ENCODE data around the gene ALS2. TPM values are rescaled to one million over a fixed set of nuclear protein-coding genes. Genes with fewer than 3 reads are reported as not detected.
A peak's percentile ranks its signal among the peaks of the same experiment; 100 is the strongest.

Gene ALS2
- total RNA-seq, 1 experiment from 2014 or later, result 22.0 TPM

DNA sequence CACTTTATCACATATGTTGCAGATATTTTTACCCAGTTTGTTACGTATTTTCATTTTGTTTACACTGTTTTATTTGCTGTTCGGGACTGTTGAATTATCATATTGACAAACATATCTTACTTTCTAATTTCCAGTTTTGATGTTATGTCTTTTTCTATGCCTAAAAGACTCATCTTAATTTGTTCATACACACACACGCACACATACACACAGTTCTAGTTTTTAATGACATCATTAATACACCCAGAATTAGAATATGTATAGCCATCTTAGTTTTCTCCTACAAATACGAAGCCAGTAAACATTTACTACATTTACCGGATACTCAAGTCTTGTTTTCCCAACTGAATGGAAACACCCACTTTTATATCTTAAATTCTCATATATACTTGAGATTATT is 29.2 kb downstream of the ALS2 start:
- no peak overlapping the region for H3K4me3 ChIP-seq
- H3K36me3 ChIP-seq, result peaks cover under 1% of the 10 kb centered on the region; the same call in 1 of the 2 replicates
- no peaks in the 10 kb centered on the region for H3K4me1 ChIP-seq
- no peak for DNase-seq
- no peaks in the 10 kb centered on the region for H3K27me3 ChIP-seq
- H3K27ac ChIP-seq, result no peak overlapping the region
- H3K9me3 ChIP-seq (replicated peaks), result no peaks in the 10 kb centered on the region

DNA sequence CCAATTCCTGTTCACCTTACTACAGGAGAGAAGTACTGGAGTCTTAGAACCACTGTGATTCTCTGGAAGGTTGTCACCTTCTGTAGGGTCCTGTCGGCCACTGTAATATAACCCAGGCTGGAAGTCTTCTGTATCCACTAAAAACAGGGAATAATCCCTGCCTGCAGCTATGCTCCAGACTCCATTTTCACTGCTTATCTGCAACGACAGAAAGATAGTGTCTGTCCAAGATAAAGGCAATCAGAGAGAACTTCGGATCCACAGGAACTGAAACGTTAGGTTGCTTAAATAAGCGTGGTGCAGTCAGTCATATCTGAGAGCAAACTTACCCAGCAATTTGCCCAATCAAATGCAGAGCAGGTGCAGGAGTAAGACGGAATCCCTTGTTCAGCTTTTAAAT is 34.2 kb downstream of the ALS2 start:
- no peak overlapping the region for H3K4me3 ChIP-seq
- H3K36me3 ChIP-seq, result peaks cover 10% of the 10 kb centered on the region
- no peak overlapping the region for H3K27ac ChIP-seq
- H3K27me3 ChIP-seq, result no peaks in the 10 kb centered on the region
- no peak for DNase-seq
- H3K9me3 ChIP-seq (replicated peaks), result no peaks in the 10 kb centered on the region
- no peaks in the 10 kb centered on the region for H3K4me1 ChIP-seq

DNA sequence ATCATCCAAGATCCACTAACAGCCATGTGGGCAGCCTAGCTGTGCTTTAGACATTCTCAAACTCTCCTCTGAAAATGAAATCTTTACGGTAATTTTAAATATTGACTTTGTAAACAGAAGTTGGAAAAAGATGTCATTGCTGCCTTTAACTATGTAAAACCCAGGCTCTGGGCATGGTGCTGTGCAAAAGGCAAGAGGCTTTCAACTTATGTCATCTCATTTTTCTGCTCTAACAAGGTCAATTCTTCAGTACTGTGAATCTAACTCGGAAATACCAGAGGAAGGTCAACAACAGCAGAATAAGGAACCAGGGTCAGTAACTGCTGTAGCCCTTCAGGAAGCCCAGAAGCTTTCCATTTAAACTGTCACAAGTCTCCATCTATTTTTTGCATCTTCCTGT is 45.2 kb downstream of the ALS2 start:
- Histone ChIP-seq H3K27ac (no peak overlapping the region), H3K9me3 (replicated peaks) (no peaks in the 10 kb centered on the region; the same call in 1 of the 2 replicates), H3K27me3 (no peaks in the 10 kb centered on the region), H3K4me3 (no peak overlapping the region), H3K36me3 (peaks cover 14% of the 10 kb centered on the region), H3K4me1 (peaks cover 5% of the 10 kb centered on the region; the same call in 1 of the 2 replicates)
- no peak for DNase-seq

DNA sequence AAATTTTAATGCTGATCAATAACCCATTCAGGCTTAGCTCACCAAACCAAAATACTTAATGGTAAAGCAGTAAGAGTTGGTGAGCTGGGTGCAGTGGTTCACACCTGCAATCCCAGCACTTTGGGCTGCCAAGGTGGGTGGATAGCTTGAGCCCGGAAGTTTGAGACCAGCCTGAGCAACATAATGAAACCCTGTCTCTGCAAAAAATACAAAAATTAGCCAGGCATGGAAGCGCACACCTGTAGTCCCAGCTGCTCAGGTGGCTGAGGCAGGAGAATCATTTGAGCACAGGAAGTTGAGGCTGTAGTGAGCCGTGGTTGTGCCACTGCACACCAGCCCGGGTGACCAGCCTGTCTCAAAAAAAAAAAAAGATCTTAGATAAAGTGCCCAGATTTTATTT is 46.6 kb downstream of the ALS2 start:
- H3K4me1 ChIP-seq, result peaks cover 5% of the 10 kb centered on the region; the same call in 1 of the 2 replicates
- DNase-seq, result no peak
- peaks cover 14% of the 10 kb centered on the region for H3K36me3 ChIP-seq
- H3K9me3 ChIP-seq (replicated peaks), result no peaks in the 10 kb centered on the region; the same call in 1 of the 2 replicates
- H3K27ac ChIP-seq, result no peak overlapping the region
- no peak overlapping the region for H3K4me3 ChIP-seq
- H3K27me3 ChIP-seq, result no peaks in the 10 kb centered on the region

DNA sequence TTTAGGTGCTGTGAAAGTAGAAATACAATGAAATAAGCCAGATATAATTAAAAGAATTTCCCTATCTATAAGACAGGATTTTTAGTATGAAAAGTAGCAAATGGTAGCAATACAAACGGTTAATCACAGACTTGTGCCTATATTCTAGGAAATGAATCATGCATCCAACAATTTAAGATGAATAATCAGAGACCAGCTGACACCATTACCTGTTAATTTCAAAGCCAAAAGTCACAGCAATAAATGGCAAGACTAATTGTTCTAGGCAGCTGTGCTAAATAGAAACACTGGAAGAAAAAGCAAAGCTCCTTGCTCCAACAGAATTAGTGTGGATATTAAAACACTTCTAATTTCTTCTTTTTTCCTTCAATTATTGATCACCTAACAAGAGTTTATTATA is 47.2 kb downstream of the ALS2 start:
- H3K36me3 ChIP-seq, result peaks cover 14% of the 10 kb centered on the region
- no peak overlapping the region for H3K4me3 ChIP-seq
- H3K27ac ChIP-seq, result no peak overlapping the region
- peaks cover 5% of the 10 kb centered on the region; the same call in 1 of the 2 replicates for H3K4me1 ChIP-seq
- H3K27me3 ChIP-seq, result no peaks in the 10 kb centered on the region
- no peak for DNase-seq
- H3K9me3 ChIP-seq (replicated peaks), result no peaks in the 10 kb centered on the region; the same call in 1 of the 2 replicates

DNA sequence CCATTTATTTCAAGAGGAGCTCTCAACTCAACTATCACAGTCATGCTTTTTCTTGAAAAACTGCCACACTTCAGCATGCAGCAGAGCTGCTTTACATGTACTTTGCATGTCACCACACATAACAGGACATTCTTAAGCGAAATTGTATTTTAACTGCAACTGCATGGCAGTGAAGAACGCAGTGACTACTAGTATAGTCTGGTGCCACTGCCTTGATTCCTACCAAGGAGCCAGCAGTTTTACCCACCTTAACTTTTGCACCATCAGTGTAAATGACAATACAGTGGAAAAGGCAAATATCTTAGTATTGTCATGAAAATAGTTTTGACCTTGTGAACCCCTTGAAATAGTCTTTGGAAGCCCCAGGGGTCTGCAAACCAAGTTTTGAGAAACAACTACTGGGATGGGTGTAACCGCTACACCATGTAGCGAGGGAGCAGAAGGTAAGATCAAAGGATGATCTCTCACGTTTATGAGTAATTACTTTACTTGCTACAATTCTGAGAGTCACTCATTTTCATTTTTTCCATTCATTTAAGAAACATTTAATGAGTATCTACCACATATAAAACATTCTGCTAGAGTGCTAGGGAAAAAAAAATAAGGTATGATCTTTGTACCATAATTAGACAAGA is 50.0 kb downstream of the ALS2 start:
- no peak for DNase-seq
- Histone ChIP-seq H3K27me3 (no peaks in the 10 kb centered on the region), H3K9me3 (replicated peaks) (no peaks in the 10 kb centered on the region), H3K4me3 (no peak overlapping the region), H3K4me1 (peaks cover 5% of the 10 kb centered on the region; the same call in 1 of the 2 replicates), H3K36me3 (peaks cover 1% of the 10 kb centered on the region), H3K27ac (no peak overlapping the region)

DNA sequence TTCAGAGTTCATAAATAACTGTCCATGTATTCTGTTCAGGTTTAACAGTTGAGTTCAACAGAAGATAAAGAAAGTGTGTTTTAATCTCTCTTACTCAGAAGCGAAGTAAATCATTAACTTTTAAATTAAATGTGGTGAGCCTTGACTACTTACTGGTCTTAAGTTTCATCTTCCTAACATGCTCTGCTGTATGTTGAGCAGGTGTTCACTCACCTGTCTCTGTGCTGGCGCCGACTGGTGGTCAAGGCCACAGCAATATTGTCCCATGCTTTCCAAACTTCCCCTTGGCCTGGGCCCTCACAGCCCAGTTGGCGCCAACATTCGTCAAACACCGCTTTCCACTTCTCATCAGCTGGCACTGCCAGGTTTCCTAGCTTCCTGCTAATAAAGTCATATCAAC is 65.3 kb downstream of the ALS2 start:
- peaks cover 33% of the 10 kb centered on the region for H3K36me3 ChIP-seq
- no peak overlapping the region for H3K4me3 ChIP-seq
- H3K27me3 ChIP-seq, result no peaks in the 10 kb centered on the region
- no peak overlapping the region for H3K27ac ChIP-seq
- DNase-seq, result no peak
- no peaks in the 10 kb centered on the region for H3K9me3 ChIP-seq (replicated peaks)
- no peaks in the 10 kb centered on the region for H3K4me1 ChIP-seq

DNA sequence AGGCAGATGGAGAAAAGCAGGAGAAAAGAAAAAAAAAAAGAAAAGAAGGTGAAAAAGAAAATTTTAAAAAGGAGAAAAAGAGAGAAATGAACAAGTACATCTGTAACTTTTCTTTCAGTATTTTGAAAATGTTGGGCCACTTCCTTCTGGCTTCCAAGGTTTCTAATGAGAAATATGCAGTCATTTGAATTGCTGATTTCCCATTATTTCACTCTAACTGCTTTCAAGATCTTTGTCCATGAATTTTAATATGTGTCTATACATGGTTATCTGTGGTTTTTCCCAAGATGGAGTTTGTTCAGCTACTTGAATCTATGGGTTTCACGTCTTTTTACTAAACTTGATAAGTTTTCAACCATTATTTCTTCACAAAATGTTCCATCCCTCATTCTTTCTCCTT is 68.0 kb downstream of the ALS2 start:
- Histone ChIP-seq H3K4me3 (no peak overlapping the region), H3K9me3 (replicated peaks) (no peaks in the 10 kb centered on the region), H3K36me3 (peaks cover 29% of the 10 kb centered on the region), H3K27ac (no peak overlapping the region), H3K27me3 (no peaks in the 10 kb centered on the region), H3K4me1 (no peaks in the 10 kb centered on the region)
- no peak for DNase-seq

DNA sequence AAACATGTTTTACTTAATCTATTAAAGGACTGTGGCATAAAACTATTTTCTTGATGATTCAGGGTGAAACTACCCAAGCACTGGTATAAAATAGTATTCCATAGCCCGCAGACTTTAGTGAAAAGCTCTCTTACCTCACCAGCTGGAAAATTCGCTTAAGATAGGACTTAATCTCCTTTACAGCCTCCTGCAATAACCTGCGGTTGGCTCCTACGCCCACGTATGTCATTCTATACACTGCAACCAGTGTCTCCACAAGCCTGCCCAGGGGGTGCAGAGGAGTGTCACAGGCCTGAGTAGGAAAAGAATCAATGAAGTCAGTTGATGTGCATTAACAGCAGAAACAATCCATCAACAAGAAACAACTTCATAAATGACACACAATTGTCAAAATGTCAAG is 71.0 kb downstream of the ALS2 start:
- Histone ChIP-seq H3K27me3 (no peaks in the 10 kb centered on the region), H3K27ac (no peak overlapping the region), H3K36me3 (peaks cover 17% of the 10 kb centered on the region), H3K4me1 (no peaks in the 10 kb centered on the region), H3K9me3 (replicated peaks) (no peaks in the 10 kb centered on the region), H3K4me3 (no peak overlapping the region)
- DNase-seq, result peak; percentile 19 to 35

DNA sequence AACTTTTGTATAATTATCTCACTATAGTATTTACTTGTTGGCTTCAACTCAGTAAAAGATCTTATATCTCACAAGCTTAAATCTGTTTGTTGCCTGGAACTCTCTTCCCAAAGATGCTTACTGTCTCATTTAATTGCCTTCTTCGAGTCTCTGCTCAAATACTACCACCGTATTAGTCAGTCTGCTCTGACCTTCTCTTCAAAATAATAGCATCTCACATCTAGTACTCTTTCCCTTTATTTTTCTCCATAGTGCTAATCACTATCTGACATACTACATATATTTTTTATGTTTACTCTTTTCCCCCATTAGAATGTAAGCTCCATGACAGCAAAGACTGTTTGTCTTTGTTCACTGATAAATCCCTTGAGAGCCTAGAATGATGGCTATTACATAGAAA is 71.7 kb downstream of the ALS2 start:
- Histone ChIP-seq H3K27me3 (no peaks in the 10 kb centered on the region), H3K27ac (no peak overlapping the region), H3K36me3 (peaks cover 16% of the 10 kb centered on the region), H3K4me1 (no peaks in the 10 kb centered on the region), H3K9me3 (replicated peaks) (no peaks in the 10 kb centered on the region), H3K4me3 (no peak overlapping the region)
- no peak for DNase-seq

DNA sequence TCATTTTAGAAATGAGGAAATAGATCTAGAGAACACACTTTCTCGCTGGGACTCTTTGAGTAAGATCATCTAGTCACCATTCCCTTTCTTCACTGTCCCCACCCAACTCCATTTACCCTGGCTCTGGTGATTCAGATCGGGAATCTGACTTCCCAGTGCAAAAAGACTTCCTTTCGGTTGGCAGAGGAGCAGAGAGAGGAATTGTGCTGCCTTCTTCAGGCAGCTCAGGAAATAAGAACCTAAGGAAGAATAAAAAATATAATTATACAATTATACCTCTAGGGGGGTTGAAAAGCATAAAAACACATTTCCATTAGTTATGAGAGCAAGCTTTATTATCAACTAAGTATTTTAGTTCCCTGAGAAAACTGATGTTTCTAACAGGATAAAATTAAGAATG is 73.0 kb downstream of the ALS2 start:
- no peak for DNase-seq
- H3K36me3 ChIP-seq, result peaks cover 13% of the 10 kb centered on the region
- no peaks in the 10 kb centered on the region for H3K9me3 ChIP-seq (replicated peaks)
- no peak overlapping the region for H3K4me3 ChIP-seq
- no peak overlapping the region for H3K27ac ChIP-seq
- no peaks in the 10 kb centered on the region for H3K27me3 ChIP-seq
- H3K4me1 ChIP-seq, result no peaks in the 10 kb centered on the region

DNA sequence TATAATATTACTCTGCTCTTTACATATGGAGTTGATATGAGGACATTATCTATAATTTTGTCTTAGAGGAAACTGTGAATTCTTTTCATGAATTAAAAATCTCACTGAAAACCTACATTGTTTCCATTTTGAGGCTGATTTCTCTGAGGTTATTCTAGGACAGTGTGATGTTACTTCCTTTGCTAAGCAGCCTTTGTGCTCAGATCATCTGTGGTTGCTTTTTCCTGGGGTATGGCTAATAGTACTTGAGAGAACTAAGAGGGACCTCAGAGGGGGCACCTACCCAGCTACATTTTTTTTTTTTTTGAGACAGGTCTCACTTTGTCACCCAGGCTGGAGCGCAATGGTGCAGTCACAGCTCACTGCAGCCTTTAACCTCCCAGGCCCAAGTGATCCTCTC is 73.6 kb downstream of the ALS2 start:
- H3K27me3 ChIP-seq, result no peaks in the 10 kb centered on the region
- no peak overlapping the region for H3K27ac ChIP-seq
- H3K36me3 ChIP-seq, result peaks cover 13% of the 10 kb centered on the region
- H3K9me3 ChIP-seq (replicated peaks), result no peaks in the 10 kb centered on the region
- DNase-seq, result no peak
- H3K4me3 ChIP-seq, result no peak overlapping the region
- H3K4me1 ChIP-seq, result no peaks in the 10 kb centered on the region

DNA sequence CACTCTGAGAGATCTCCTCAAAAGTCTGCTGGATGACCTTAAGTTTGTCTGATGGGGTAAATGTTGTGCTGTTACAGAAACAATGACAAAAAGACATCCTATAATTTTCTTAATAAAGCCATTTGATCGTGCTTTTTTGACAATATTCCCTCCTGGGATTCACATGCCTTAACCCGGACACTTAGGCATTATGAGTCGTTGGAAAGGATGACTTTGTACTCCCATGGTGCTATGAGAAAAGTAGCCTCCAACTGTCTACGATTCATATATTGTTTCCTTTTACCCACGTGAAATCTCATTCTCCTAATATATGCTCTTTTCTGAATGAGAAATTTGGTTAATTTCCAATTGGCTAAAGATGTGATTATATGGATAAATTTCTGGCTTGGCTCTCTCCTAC is 76.2 kb downstream of the ALS2 start:
- Histone ChIP-seq H3K27me3 (no peaks in the 10 kb centered on the region), H3K36me3 (peaks cover 9% of the 10 kb centered on the region), H3K27ac (no peak overlapping the region), H3K9me3 (replicated peaks) (no peaks in the 10 kb centered on the region), H3K4me3 (no peak overlapping the region), H3K4me1 (no peaks in the 10 kb centered on the region)
- no peak for DNase-seq

DNA sequence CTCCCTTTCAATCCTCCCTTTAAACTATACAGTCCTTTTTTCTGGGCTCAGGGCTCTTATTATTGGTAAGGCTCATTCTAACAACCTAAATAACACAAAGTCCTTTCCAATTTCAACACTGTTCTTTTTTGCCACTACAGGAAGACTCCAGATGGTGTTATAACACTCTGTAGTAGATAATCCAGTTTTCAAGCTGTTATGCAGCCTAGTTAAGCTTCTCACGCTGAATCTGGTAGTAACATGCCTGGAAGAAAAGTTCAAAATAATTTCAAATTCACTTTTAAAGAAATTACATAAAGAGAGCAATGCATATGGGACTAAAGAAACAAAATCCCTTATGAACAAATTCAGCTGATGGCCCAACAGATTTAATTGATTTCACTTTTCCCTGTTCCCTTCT is 79.1 kb downstream of the ALS2 start:
- no peaks in the 10 kb centered on the region for H3K9me3 ChIP-seq (replicated peaks)
- no peak for DNase-seq
- H3K4me1 ChIP-seq, result peaks cover under 1% of the 10 kb centered on the region; the same call in 1 of the 2 replicates
- H3K27me3 ChIP-seq, result no peaks in the 10 kb centered on the region
- H3K36me3 ChIP-seq, result peaks cover 7% of the 10 kb centered on the region
- no peak overlapping the region for H3K27ac ChIP-seq
- H3K4me3 ChIP-seq, result no peak overlapping the region

DNA sequence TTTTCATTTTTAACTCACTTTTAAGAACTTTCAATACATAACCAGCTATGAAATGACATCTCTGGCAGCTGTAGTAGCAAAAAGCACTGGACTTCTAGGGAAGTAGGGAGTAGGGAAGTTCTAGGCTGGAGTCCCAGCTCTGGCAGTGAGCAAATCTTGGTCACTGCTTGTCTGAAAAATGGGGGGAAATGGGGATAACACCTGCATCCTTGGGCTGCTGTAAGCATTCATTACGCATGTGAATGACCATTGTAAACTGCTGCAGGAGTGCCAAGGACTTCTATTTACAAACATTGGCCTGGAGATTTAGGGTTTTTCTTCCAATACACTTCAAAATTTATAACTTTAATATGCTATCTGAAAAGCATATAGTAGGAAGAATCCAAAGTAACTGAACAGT is 81.3 kb downstream of the ALS2 start:
- H3K27ac ChIP-seq, result no peak overlapping the region
- H3K9me3 ChIP-seq (replicated peaks), result no peaks in the 10 kb centered on the region
- no peak overlapping the region for H3K4me3 ChIP-seq
- peaks cover 3% of the 10 kb centered on the region; the same call in 1 of the 2 replicates for H3K4me1 ChIP-seq
- no peaks in the 10 kb centered on the region for H3K27me3 ChIP-seq
- DNase-seq, result no peak
- peaks cover 3% of the 10 kb centered on the region for H3K36me3 ChIP-seq

DNA sequence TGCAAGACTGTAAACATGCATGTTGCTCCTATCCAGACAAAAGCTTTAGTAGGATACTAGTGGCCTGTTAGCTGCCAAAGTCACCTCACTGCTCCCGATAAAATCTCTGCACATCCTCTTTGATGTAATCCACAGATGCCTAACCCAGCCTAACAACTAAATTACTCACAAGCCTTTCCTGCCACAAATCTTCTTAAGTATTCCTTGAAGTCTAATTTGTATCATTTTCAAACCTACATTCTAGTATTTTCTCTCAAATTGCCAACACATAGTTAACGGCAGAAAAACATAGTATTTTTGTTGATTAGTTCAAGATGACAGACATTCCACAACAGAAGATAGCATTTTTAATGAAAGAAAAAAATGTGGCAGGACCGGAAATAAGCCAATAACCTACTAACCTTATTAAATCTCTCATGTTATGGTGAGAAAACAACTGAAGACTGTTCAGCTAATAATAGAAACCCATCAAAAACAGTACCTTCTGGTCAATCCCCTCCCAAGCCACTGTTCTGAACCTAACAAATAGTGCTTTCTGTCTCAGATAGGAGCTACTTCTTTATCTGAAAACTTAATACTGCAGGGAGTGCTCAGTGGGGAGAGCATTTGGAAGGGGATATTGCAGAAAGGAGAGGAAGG is 82.0 kb downstream of the ALS2 start, which contains the start of gene MPP4:
Gene MPP4 (minus strand): TSS at position 57 of the 639 bp plus-strand sequence. CDS start 4,690 bp downstream, outside the sequence.
- no peak within 1 kb of the TSS for H3K27ac ChIP-seq
- H3K9me3 ChIP-seq (replicated peaks), result no peaks in the 10 kb centered on the region
- no peaks in the 10 kb centered on the region for H3K27me3 ChIP-seq
- H3K4me3 ChIP-seq, result no peak within 1 kb of the TSS
- DNase-seq, result no peak
- no peaks in the 10 kb centered on the region; the same call in none of the 2 replicates for H3K36me3 ChIP-seq
- H3K4me1 ChIP-seq, result peaks cover 3% of the 10 kb centered on the region; the same call in 1 of the 2 replicates

Data from SJCRH30 (cell line).